ENCODE data around the gene DR1.

DR1 gene

DNA sequence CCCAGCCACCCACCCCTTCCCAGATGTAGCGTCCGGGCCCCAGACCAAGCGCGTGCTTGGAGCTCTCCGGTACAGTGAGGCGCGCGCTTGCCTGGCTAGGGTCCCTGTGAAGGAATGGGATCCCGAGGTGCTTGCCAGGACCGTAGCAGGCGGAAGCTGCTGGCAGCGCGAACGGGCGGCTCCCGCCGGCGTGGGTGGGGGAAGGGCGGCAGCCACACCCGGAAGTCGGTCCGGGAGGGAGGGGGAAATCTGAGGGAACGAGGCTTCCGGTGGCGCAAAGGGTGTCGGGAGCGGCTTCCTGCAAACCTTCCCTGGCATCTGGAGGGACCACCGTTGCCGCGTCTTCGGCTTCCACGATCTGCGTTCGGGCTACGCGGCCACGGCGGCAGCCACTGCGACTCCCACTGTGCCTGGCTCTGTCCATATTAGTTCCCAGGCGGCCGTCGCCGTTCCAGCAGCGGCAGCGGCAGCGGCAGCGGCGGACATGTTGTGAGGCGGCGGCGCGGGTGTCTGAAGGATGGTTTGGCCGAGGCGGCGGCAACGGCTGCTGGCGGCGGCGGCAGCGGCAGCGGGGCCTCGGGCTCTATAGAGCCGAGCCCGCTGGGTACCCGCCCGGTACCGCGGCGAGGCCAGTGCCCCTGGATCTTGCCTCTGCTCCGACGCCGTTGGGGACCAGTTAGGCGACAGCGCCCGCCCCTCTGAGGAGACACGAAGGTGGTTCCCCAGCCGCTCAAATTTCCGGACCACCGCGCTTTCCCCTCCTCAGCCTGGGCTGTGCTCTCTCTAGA lies at the start of gene DR1:
Gene DR1 (plus strand): TSS at position 275 of the 788 bp plus-strand sequence. CDS start 739 bp downstream, outside the sequence.
- FAIRE-seq = no peak

DNA sequence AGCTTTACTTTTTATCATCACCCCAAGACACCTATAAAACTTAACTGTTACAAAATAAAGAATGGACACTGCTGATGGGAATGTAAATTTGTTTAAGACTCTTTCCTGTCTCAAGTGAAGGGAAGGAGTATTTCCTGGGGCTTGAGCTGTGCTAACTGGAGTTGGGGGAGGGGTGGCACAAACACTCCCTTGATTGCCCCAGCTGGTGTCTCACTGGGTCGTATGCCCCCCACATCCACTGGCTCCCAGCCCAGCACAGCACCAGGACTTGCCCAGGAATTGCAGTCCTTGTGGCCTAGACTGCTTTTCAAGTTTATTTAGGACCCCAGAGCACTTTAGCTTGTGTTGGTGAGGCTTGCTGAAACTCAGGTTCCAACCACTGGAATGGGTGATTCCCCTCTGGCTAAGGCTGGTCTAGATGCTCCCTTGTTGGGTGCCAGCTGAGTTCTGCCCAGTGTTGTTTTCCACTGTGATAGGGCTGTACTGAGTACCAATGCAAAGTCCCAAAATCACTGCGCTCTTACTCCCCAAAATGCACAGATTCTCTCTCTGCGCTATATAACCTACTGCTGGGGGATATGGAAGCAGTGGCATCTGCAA lies 49.1 kb upstream of the DR1 start:
- no peak for FAIRE-seq

DNA sequence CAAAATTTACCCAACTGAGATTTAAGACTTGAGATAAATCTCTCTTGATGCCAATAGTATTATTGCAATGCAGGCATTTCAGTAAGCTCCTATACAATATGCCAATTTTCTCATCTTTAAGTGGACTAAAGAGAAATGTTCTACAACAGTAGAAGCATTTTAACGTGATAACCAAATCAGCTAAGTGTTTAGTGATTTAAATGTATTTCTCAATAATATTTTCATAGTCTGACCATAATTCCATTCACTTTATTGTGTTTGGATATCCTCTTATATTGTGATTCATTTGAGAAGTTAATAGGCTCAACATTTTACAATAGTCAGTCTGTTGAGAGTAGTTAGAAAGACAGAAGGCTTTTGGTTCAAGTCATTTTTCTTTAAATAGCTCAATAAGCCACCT lies 44.6 kb upstream of the DR1 start:
- no peak for FAIRE-seq

DNA sequence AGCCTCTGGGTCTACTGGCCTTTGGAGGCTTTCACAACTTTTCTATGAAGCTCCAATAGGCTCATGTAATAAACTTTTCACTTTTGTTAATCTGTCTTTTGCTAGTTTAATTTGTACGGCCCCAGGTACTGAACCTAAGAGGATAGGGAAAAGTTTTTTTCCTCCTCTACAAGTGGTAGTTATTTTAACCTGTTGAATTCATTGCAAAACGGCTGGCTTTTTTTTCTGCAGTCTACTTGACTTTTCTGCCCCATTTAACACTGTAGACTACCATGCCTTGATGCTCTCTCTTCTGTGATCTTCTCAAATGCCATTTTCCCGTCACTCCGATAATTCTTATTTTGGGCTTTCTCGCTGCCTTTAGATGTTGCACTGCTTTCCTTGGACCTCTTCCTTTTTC lies 43.6 kb upstream of the DR1 start:
- no peak for FAIRE-seq

DNA sequence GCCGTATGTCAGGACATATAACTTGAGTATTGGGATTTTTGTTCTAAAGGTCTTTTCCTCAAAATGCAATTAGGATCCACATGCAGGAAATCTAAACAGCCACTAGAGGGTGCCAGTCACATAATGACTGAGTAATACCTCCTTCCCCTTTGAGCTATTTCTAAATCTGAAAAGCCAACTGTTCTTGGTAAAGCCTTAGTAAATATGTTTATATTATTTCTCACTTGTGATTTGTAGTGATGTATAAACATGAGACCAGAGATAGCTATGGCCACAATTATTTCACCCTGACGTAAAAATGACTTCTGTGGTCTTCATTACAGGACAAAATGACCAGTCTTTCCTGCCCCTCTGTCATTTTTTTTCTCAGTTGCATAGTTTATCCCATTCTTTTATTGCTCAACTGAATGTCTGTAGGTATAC lies 41.0 kb upstream of the DR1 start:
- peak; percentile 76 for FAIRE-seq

DNA sequence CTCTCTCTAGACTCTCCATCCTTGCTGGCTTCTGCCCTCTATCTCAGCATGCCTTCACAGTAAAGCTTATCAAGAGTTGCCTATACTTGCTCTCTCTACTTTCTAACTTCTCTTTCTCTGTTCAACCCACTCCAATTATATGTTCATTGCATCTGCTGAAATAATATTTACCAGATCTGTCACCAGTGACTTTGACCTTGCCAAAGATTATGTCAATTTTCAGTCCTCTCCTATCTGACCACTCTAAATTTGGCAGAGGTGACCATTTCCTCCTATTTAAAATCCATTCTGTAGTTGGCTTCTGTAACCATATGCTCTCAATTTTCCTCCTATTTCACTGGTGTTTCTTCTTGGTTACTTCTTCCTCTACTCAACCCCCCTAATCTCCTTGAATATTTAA lies 38.8 kb upstream of the DR1 start:
- no peak for FAIRE-seq

DNA sequence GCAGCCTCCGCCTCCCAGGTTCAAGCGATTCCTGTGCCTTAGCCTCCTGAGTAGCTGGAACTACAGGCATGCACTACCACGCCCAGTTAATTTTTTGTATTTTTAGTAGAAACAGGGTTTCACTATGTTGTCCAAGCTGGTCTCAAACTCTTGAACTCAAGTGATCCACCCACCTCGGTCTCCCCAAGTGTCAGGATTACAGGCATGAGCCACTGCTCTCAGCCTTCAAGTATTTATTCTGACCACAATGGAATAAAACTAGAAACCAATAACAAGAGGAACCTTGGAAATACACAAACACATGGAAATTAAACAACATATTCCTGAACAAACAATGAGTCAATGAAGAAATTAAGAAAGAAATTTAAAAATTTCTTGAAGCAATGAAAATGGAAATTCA lies 32.7 kb upstream of the DR1 start:
- no peak for FAIRE-seq

DNA sequence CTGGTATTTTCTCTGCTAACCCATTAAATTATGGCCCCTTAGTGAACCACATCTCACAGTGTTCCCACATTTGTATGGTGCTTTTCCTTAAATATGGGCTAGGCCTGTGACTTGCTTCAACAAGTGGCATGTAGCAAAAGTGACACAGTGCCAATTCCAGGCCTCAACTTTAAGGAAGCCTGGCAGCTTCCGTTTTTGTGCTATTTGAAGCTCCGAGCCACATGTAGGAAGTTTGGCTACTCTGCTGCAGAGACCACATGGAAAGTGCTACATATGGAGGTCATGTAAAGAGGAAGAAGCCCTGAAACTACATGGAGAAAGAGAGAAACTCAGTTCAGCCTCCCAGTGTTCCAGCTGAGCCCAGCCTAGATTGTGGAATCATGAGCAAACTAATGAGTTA lies 28.5 kb upstream of the DR1 start:
- no peak for FAIRE-seq

DNA sequence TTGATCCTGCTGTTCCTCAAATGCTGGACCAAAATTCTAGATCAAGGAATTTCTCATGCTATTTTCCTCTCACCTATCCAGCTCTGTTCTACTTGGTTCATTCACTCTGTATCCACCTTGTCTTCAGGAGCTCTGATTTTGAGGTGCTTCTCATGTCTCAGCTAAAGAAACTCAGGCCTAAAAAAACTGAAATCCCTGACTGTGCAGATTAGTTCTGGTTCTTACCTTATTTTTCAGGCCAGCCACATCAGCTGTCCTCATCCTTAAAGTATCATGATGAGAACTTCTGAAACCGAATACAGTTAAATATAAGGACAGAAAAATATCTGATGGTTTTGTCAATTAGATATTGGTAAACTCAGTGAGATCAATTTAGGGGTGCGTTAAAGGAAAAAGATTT lies 27.8 kb upstream of the DR1 start:
- no peak for FAIRE-seq

DNA sequence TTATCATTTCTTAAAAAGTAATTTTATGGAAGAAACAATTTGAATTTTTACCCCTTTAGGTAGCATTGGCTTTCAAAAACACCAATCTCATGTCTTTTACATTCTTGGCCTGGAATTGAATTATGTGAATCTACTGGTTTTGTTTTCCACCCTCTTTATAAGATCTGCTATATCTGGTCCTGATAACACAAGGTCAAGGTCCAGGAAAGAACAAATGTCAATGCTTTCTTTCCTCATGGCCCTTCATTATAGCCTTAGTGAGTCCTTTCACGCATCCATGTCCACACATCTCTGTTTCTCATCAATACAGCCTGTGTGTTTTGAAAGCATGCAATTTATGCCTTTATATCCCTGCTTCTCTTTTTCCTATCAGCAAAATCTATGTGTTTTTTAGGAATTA lies 24.0 kb upstream of the DR1 start:
- FAIRE-seq = no peak

DNA sequence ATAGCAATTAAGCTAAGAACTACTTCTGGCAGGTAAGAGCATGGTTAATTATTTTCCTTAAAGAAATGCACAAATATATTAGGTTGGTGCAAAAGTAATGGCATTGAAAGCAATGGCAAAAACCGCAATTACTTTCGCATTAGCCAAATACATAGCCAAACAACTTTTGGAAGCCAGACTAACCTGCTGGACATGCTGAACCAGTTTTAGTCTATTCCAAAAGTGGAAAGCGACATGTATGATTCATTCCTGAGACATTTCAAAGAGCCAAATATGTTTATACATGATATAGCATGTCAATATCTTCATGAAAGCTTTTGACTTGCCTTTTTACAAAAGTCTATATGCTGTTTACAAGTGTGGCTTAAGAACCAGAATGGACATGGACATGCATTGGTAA lies 23.4 kb upstream of the DR1 start:
- FAIRE-seq = no peak

DNA sequence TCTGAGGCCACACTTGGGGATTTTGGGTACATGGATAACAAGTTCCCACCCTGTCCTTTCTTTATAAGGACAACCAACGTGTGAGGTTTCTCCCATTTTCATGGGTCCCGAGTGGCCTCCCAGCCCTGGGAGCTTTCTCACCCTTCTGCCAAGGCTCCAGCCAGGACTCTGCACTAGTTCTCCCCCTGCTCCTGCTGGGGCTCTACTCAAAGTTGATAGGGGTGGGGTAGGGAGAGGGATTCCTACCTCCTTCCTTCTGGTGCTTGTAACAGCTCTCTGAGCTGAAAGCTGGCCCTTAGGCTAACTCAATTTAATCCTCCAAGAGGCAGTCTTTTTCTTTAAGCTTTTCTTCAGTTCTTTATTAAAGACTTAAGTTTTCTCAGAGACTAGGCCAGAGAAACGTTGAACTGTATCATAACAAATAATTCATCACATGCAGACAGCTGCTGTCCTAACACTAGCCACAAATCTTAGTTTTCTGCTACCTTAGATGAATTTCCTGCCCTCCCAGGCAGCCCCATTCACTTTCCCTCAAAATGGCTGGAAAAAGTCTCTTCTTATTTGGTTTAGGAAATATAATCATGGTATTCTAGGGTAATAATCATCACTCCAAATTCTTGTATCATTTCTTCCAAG lies 22.4 kb upstream of the DR1 start:
- no peak for FAIRE-seq

DNA sequence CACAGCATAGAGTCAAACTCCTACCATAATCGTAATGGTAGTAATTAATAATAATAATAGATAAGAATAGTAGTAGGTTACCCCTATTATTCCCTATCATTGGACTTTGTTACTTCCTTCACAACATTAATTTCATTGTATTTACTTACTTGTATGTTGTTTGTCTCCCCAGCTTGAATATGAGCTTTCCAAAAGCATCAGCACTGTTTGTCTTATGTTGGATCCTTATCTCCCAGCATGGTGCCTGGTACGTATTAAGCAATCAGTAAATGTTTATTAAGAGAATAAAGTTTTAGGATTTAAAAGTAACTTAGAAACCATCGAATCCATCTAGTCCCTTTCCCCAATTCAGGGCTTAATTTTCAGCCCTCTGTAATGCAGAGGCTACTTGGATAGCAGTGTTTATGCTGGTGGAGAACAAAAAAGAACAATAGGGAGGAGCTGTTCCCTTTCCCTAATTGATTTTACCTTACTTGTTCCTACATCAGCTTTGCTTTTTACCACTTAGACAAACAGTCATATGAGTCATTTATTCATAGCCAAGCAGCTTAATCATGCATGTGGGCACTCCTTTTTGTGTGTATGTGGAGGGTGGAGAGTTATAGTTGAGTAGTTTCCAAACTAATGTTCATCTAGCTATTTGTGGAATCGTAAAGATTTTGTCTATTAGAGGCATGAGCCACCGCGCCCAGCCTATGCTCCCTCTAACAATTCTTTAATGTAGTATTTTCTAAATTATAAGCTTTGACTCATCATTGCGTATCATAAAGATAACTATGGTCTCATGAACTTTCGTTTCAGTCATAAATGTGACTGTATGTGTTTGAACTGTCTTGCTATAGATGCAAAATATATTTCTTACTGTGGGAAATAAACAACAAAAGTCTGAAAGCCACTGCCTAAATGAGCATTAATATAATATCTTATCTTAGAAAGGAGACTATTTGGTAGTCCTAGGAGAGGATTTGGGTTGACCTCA lies 20.9 kb upstream of the DR1 start:
- FAIRE-seq = no peak

DNA sequence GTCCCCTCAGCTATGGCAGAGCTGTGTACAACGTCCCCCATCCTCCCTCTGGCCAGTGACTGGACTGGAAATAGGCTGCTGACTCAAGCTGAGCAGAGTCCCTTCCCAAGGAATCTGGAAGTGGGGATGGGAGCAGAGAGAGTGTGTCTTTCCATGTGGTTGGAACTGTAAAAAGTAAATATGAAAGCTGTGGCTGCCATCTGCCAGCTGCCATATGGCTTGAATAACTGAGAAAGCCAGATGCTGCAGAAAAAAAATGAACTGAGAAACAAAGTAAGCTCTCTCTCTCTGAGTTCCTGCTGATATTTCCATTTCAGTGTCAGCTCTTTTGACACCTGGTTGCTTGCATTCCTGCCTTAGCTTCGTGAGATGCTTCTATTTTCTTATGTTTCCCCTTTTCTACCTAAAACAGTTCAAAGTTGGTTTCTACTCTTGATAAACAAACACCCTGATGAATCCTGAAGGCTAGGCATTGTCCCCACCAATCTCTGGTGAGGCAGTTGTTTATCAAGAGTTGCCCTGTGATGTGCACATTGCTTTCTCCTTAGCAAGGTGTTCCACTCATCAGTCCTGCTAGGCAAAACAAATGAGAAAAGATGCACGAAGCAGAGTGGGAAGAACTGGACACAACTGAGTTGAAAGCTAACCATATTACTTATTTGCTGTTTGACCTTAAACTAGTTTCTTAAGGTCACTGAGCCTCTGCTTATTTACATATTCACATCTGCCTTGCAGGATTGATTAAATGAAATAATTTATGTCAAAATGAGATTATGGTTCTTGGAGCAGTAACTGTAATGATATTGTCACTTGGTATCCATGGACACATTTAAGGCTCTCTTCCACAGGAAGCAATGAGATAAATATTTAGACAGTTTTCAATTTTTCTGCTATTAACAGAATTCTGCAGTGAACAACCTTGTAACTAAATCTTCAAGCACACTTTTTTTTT lies 16.6 kb upstream of the DR1 start:
- FAIRE-seq = no peak

DNA sequence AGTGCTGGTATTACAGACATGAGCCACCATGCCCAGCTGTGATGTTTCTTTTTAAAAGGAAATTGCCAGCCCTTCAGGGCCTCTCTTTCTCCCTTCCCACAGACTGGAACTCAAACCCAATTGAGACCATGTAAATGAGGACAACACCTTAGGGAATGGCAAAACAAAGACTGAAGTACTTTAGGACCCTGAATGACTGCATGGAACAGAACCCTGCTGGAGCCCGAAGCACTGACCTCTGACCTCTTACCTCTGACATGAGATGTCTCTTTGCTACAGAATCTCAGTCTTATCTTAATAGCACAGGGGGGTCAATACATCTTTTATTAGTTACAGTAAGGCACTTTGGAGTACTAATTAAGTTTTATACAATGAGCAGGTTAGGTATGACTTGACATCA lies 15.5 kb upstream of the DR1 start:
- no peak for FAIRE-seq

DNA sequence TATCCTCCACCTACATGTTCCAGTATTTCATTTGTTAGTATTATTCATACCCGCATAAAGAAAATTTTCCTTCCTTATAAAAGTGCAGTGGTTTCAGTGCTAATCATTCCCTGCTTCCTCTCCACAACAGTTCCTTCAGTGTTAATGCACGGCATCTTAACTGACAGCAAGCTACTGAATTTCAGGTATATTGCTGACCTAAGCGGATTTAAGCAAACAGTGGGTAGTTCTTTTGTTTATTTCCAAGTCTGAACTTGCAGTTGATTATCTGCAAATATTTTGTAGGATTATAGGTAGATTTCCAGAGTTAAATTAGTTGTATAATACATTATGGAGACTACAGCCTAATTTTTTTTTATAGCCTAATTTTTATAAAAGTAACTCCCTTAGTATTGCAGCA lies 15.1 kb upstream of the DR1 start:
- no peak for FAIRE-seq

DNA sequence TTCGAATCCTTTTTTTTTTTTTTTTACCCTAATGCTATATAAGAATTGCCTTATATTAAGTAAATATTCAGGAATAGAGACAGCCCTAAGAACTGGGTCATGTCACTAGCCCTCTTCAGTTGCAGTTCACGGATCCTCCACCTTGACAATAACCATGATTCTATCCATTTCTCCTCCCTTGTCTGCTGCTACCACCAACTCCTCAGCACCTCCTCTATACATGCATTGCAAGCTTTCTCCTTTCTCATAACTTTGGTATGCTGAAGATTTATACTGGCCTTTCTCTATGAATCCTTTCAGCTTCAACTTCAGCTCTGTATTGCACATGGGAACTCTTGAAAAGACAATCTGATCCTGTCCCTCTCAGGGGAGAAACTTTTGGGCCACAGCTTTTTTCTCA lies 14.3 kb upstream of the DR1 start:
- no peak for FAIRE-seq

DNA sequence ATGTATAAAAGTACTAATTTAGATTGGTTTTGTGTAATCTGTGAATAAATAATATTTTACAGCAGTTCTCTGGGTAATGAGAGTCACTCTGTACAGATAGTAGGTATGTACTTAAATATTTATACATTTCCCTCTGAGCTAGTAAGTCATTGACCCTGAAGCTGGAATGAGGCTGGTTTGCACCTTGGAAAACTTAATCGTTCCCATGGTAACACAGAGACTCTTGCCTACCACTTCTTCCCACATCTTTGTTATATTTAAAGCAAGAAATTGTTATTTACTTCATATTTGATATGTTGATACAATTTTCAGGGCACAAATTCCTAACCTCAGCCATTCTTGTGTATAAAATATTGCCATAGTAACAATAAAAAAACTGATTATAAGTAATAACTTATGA lies 13.3 kb upstream of the DR1 start:
- FAIRE-seq = no peak

DNA sequence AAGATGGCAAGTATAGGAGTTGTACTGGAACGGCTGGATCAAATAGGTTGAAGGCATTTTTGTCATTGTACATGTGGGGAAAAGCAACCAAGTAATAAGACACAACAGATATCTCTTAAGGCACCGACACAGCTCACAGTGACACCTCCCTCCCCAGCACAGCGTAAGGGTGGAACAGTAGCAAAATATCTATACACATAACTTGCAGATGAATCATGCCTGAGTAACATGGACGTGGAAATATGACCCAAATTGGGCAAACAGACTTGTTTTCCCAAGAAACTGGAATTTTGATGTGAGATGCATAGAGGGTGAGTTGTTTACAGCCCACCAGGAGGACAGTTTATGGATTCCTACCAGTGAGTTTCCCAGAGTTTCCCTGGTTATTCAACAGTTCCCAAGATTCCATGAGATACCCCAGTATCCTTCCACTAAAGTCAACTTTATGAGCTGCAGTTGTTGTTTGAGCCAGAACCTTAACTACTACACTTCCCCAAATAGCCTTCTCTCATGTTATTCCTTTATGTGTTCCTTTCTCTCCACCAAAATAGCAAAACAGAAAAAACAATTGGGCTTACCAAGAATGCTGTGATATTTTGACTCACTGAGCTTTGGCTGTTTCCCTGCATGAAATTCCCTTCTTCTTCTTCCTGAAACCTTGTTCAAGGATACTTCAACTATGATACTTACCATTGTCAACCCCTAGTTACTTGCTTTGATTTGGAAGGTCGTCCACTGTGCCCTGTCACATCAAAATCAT lies 7.1 kb upstream of the DR1 start:
- no peak for FAIRE-seq

DNA sequence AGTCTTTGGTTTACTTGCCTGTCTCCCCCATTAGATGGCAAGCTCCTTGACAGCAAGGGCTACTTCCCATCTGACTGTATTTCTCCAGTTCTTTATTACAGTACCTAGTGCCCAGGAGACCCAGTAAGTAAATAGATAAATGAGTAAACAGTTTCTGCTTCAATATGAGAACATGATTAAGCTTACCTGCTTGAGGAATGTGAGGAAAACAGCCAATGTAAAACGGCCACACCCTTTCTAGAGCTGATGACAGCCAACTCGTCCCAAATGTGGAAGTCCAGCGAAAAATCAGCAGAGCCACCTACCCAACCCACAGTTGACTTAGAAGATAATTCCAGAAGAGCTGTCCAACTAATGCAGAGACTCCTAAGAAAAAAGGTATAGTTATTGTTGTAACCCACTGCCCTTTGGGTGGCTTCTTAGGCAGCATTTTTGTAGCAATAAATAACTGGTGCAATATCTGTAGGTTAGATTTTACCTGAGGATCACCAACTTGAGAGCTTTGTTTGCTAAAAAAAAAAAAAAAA lies 6.5 kb upstream of the DR1 start:
- FAIRE-seq = no peak

DNA sequence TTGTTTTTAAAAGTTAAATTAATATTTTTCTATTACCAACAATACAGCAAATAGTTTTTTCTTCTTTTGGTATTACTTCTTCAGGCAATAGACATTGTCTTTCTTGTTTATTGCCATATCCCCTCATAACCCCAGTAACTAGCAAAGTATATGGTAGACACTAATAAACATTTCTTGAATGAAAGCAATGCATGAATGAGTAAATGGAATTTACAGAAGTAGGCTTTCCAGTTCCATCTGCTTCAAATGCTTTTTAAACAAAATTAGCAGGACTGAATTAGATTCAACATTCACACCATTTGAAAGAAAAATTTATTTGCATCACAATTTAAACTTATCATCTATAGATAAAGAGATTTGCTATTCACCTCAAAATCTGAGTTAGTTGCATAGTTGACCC lies 5.6 kb upstream of the DR1 start:
- no peak for FAIRE-seq

All from colon (tissue), 2 donors.